ENCODE results near the gene GRIP1. TPM values are rescaled to one million over a fixed set of nuclear protein-coding genes. Genes with fewer than 3 reads are reported as not detected.

The GRIP1 gene
- total RNA-seq, 1 donor from 2014 or later: 20.5 TPM

DNA sequence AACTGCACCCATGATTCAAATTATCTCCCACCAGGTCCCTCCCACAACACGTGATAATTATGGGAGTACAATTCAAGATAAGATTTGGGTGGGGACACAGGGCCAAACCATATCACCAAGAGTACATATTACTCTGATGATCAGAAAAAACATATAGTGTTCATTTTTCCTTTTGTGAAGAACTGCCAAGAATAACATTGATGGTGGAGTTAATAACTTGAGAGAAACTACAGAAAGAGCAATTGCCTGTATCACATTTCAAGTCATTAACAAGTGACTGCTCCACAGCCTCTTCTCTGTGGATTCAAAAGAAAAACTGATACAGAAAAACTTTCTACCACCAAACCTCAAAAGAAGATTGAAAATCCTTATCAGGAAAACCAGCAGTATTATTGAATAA lies 34.7 kb downstream of the GRIP1 start:
- DNase-seq (ENCODE audit: low spot score): no peak

DNA sequence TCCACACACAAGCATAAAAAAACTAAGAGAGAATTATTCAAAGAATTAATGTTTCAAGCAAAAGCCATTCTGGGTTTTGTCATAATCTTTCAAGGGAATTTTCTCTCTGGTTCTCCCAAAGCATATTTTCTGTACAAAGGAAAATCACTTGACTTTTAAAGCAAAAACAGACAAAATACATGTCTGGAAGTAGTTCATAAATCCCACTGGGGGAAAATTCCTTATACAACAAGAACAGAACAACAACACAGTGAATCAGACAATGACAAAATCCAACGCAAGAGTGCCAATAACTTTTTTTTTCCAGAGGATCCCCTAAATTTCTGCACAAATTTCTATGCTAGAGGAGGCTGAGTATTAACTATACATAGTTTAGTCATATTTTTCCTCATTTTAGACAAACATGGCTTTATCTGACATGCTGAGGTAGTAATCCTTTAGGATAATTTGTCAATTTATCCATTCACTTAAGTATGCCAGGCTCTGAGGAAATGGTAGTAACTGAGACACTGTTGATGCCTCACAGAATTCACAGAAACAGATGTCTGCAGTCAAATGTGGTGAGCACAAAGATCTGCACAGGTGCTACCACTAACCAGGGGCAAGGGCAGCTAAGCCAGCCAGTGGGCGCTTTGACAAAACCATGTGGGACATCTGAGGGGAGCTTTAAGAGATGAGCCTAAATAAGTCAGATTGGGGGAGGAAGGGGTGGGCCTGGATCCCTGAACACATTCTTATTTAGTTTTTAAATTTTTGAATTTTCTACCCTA lies 38.0 kb downstream of the GRIP1 start:
- DNase-seq (ENCODE audit: low spot score): peak; percentile 46

DNA sequence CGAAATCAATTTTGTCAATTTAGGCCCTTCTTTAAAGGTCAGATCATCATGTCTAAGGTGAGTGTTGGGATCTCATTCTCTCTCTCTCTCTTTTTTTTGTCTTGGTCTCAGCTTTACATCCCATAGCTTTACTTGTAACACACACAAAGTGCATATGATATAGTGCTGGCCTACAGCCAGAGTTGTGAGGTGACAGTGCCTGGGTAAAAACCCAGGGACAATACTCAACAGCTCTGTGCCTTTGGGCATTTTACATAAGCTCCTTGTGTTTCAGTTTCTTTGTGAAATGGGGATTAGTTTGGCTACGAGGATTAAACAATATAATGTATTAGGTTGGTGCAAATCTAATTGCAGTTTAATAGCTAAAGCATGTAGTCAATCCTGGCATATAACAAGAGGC lies 40.2 kb downstream of the GRIP1 start:
- DNase-seq (ENCODE audit: low spot score): no peak

DNA sequence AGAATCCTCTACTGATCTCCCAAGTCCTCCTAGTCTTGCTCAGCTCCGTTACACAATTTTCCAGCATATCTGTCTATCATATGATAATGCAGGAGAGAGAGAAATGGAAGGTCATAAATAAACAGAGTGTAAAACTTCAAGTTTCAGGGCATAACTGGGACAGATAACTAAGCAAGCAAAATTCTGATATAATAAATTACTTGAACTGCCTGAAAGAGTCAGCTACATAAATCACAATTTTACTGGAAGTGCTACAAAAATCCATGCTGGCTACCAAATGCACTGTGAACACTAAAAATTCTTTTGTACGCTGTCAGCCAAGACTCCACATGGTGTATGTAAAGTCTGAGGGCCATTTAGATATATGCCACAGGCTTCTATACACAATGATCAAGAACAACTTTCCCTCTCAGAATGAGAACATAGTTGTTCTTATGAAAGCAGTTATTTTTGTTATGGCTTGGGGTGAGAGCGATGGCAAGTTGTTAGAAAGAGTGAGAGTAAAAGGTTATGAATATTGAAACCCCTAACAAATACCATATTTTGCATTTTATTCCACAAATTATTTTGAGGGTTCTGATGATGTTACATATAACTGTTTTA lies 41.1 kb downstream of the GRIP1 start:
- peak; percentile 64 for DNase-seq (ENCODE audit: low spot score)

DNA sequence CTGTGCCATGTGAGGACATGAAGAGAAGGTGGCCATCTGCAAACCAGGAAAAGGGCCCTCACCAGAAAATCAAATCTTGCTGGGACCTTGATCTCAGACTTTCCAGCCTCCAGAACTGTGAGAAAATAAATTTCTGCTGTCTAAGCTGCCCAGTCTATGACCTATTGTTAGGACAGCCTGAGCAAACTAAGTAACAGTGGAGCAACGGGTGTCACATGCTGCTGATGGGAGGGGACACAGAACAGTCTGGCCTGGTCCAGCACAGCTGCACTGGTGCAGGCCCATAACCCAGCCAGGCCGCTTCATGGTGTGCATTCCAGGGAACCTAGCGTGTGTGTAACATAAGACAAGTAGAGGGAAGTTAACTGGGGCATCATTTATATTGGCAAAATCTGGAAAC lies 42.1 kb downstream of the GRIP1 start:
- no peak for DNase-seq (ENCODE audit: low spot score)

DNA sequence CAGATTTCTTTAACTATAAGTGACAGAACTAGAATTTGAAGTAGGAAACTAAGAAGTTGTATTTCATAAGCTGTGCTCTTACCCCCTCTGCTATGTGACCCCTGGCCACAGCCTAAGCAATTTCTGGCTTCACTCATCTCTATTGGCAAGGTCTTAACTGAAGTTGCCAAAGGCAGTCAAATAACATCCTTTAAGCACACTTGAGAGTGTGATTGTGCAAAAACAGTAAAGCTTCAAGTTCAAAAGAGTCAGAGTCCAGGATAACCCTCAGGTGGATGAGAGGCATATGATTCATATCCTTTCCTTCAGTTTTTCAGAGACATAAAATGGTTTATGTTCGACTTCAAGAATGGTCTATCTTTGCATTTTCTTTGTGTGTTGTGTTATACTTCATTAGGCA lies 45.2 kb downstream of the GRIP1 start:
- no peak for DNase-seq (ENCODE audit: low spot score)

DNA sequence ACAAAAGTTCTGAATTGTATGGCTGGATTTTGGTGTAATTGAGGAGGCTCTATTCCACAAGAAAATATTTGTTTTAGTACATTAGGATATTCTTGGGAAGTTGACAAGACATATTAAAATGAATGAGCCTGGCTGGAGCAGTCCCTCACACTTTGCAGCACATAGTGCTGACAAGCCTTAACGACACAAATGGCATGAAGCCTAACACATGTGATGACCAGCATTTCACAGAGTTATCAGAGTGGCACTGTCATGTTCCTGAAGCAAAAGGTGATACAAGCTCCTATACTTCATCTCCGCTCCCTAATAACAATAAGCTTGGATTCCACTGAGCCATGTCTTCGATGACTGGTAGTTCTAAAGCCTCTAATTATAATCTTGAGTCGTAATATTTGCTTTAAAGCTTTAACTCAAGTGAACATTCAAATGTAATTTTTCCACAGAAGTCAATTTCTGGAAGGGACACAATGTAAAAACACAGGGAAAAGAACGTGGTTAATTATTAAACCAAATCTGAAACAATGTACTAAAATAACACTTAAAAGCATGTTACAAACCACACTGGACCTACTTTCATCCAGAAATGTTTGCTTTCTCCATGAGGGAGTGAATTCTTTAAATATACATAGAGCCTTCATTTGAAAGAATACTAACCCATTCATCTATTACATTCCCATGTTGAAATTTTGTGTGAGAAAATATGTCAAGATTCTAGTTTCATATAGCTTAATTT lies 49.6 kb downstream of the GRIP1 start:
- no peak for DNase-seq (ENCODE audit: low spot score)

DNA sequence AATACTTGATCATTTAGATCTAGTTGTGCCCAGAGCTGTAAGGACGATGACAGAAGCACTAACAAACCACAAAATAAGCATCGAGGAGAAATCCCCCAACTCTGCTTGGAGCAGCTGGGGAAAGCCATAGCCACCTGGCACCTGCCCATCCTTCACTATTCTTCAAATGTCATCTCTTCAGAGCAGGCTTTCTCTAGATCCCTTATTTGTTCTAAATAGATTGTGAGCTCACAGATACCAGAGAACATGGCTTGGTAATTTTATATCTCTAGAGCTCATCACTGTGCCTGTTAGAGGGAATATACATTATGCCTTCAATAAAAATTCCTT lies 50.9 kb downstream of the GRIP1 start:
- no peak for DNase-seq (ENCODE audit: low spot score)

DNA sequence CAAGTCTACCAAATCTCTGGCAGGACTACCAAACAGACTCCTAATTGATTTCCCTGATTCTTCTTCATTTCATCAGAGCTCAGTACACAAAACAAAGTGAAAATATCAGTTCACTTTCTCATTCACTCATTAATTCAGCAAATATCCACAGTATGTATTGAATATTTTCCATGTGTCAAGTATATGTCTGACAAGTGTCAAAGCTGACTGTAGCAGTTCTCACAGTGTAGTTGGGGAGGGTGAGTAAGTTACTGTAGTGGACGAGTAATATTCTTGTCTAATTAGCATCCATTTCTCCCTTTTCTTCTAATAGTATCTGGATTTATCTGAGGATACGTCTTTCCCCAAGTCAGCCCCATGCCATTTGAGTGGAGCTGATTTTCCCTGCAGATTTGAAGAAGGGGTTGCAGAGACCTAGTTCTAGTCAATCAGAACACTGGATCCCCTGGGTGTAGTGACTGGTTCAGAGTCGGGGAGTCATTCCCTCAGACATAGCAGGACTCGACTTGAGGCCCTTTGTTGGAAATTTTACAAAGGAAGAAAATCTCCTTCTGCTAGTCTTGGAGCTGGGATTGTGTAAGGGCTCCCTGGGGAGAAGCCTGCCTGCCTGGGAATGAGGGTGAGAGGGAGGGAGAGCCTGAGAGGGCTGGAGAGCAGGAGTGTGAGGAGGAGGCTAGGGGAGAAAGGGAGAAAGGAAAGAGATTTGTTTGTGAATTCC lies 51.4 kb downstream of the GRIP1 start:
- DNase-seq (ENCODE audit: low spot score): no peak

DNA sequence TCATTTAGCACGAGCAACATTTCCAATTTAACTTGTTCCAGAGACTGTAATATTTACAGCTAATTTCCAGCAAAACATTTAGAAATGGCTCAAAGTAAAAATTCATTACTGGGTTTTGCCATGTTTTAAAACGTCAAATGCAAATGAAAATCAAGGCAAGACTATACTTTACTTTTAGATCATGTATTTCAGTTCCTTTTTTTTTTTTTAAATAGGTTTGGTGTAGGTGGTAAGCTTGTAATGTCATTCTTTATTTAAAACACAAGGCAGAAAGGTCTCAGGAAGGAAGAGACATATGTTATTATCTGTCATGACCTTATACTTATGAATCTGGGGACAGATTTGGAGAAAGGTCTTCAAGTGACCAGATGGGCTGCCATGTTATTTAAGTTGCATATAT lies 54.1 kb downstream of the GRIP1 start:
- no peak for DNase-seq (ENCODE audit: low spot score)

DNA sequence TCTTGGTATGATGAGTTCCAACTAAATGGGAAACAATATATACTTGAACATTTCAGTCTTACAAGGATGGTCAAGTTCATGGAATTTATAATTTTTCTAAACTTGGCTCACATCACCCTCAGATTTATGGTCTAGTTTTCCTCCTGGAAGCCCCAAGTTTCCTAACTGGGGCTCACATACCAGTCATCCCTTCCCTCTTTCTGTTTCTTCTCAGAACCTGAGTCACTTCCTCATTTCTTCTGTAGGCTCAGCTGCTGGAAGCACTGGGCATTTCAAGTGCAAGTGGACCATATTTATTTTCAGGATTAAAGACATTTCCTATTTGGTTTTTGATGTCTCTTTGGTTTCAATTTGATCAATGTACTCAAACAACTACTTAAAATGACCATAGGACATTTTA lies 55.4 kb downstream of the GRIP1 start:
- no peak for DNase-seq (ENCODE audit: low spot score)

DNA sequence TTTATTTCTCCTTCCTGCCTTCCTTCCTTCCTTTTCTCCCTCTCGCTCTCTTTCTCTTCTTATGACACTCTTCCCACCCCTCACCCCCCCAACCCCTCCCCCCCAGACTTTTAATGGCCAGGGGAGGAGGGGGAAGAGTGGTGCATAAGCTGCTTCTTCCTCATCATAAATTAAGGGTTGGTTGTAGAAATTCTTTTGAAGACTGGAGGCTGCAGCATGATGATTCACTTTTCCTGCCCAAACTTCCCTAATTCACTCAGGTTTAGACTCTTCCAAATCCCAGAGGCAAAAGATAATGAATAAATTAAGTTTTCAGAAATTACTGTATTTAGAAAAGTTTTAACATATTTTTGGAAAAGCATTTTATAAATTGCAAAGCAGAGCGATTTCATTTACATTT lies 58.2 kb downstream of the GRIP1 start:
- no peak for DNase-seq (ENCODE audit: low spot score)

DNA sequence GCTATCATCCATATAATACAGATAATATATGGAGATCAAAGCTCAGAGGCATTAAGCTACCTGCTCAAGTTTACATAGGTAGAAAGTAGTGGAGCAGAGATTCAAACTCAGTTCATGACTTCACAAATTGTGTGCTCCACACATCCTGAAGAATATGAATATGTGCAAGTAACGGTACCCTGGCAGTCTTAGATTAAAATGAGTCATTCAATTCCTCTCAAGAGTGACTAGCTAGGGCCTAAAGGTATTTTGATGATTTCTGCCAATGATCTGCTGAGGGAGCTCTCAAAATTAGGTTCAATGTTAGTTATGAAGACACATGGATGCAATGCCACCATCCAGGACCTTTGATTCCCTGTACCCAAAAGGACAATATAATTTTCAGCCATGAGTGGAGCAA lies 58.9 kb downstream of the GRIP1 start:
- no peak for DNase-seq (ENCODE audit: low spot score)

DNA sequence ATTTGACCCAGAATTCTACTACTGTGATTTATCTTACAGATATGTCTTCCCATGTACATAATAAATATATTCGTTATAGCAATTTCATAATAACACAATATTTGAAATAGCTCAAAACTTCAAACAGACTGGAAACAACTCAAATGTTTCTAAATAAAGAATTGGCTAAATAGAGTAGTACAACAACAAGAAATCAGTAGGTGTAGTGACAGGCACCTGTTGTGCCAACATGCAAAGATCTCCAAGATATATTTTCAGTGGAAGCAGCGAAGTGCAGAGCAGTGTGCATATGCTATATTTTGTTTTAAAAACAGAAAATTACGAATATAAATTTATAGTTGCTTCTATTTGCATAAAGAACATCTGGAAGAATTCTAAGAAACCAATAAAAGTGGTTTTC lies 60.9 kb downstream of the GRIP1 start:
- no peak for DNase-seq (ENCODE audit: low spot score)

DNA sequence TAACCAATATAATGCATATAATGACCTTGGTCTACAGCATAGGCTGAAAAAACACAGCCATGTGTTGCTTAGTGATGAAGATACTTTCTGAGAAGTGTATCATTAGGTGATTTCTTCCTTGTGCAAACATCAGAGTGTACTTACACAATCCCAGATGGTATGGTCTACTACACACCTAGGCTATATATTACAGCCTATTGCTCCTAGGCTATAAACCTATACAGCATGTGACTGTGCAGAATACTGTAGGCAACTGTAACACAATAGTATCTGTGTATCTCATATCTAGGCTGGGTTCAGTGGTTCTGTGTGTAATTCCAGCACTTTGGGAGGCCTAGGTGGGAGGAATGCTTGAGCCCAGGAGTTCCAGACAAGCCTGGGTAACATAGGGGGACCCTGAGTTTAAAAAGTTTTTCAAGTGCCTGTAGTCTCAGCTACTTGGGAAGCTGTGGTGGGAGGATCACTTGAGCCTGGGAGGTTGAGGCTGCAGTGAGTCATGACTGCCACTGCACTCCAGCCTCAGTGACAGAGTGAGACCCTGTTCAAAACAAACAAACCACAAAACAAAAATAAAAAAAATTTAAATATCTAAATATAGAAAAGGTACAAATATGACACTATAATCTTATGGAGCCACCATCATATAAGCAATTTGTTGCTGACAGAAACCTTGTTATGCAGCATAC lies 66.6 kb downstream of the GRIP1 start:
- DNase-seq (ENCODE audit: low spot score): no peak

DNA sequence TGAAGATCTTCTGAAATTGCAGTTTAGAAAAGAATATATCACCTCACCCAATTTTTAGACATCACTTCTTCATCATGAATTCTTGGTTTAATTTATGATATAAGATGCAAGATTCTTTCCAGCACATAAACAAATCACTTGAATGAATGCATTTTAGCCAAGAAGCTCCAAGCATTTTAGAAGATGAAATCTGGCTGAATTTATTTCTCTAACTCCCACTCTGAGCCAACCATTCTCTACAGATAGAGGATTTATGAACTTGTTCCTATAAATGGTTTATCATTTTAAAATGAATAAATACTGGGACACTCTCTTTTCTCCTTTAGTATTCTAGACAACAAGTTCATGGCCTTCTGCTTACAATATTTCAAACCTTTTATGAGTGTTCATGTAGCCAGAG lies 71.7 kb downstream of the GRIP1 start:
- no peak for DNase-seq (ENCODE audit: low spot score)

DNA sequence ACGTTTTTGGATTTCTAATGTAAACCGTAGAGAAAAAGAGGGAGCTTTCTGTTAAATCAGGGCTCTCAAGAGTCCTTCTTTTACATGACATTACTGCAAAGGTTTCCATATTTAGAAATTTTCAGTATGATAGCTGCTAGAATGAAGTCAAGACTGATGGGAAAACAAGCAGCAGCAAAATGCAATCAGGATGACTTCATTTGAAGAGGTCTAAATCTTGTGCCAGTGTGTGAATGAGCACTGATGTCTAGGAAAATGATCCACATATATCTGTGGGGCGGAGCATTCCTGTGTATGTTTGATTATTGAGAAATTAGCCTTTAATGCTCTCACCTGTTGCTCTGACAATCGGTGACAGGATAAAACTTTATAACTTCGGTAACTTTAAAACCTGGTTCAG lies 73.6 kb downstream of the GRIP1 start:
- DNase-seq (ENCODE audit: low spot score): no peak

DNA sequence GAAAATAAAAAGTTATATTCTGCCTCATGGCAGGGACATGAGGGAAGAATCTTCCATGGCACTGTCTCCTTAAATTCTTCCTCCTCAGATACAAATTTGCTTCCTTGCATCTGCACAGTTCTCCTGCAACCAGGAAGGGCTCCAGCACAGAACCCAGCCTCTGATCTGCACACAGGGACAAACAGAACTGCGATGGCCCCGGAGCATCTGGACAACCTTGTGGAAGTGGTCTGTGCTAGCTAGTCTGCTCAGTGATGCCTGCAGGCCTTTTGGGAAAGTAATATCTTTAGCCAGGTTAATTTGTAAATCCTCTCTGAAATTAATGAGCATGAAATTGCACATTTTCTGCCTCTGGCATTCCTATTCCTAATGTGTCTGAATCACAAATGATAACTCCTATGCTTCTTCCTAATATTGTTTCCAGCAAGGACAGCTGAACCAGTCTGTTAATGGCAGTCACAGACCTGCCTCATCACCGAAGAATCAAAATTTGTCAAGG lies 74.8 kb downstream of the GRIP1 start:
- DNase-seq (ENCODE audit: low spot score): no peak

DNA sequence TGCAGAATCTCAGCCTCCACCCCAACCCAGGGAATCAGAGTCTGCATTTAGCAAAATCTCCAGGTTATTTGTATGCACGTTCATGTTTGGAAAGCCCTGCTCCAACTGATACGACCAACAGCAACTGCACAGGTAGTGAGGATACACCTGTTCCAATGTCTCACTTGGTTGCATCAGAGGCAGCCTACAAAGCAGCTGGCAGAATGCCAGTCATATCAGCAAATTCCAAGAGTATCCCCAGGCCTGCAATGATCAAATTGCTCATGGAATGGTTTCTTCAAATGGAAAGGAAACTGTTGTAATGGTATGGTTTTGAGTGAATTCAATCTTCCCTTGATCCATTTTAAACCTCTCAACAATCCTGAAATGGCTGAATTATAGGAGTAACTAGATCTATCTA lies 75.4 kb downstream of the GRIP1 start:
- DNase-seq (ENCODE audit: low spot score): no peak

DNA sequence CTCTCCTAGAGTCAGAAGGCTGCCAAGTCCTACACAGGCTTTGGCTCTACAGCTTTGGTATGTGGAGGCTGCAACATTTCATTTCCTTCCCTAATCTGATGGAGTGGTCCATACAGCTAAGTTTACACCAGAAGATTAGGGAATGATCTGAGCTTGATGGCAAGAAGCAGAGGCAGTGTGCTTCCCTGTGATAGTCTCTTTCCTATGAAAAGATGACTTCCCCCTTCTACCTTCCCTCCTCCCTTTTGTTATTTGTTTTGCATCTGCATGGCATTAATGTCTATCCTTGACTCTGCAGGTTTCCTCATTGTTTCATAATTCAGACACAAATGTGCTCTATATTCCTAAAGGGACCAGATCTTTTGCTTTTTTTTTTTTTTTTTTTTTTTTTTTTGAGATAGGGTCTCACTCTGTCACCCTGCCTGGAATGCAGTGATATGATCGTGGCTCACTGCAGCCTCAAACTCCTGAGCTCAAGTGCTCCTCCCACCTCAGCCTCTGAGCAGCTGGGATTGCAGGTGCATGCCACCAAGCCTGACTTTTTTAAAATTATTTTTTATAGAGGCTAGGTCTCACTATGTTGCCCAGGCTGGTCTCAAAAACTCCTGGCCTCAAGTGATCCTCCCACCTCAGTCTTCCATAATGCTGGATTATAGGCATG lies 76.3 kb downstream of the GRIP1 start:
- DNase-seq (ENCODE audit: low spot score): peak; percentile 23

DNA sequence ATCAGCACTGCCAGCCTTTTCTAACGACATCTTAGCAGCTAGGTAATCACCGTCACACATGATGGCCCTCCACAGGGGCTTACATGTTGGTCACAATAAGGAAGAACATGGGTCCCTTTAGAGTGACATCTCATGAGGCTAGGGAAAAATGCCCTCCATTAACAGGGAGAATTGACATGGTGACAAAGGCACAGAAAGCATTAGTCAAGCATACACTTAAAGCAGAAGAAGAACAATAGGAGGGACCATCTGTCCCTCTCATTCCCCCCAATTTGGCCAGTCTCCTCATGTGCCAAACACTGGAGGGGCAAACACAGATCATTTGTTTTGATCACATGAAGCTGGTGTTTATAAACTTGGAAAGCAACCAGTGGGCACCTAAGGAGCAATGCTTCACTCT lies 78.0 kb downstream of the GRIP1 start:
- no peak for DNase-seq (ENCODE audit: low spot score)

All from umbilical cord (tissue), 2 donors.